ENCODE data around the gene PLA2G12B.
"Not testable (repeated sequence)": the region's sequence is repeated elsewhere in the genome, so short reads cannot be mapped to it uniquely, and the experiment has no call there.

Gene PLA2G12B

GRCh38 chr10:72925951-72926465, 28.6 kb downstream of the PLA2G12B start:
- H3K4me3 ChIP-seq (ENCODE audit: low read depth, low read length) = no peak overlapping the region
- in situ Hi-C loops (cut with HindIII; ENCODE audit: low sequenced_read_pairs) = no loop called here
- no peak for DNase-seq (ENCODE audit: low read depth, low spot score)
- TF ChIP-seq CTCF (IDR thresholded peaks at IDR 0.05; ENCODE audit: low read depth, low read length) = no peak

GRCh38 chr10:72924351-72924750, 30.3 kb downstream of the PLA2G12B start:
- DNase-seq (ENCODE audit: low read depth, low spot score) = no peak
- no peak overlapping the region for H3K4me3 ChIP-seq (ENCODE audit: low read depth, low read length)
- no peak for TF ChIP-seq CTCF (IDR thresholded peaks at IDR 0.05; ENCODE audit: low read depth, low read length)
- in situ Hi-C loops (cut with HindIII; ENCODE audit: low sequenced_read_pairs) = no loop called here

- H3K4me3 ChIP-seq (ENCODE audit: low read depth, low read length); DNase-seq (ENCODE audit: low read depth, low spot score); in situ Hi-C loops (cut with HindIII; ENCODE audit: low sequenced_read_pairs): not testable (repeated sequence)
These were observed 33.4 kb downstream of the PLA2G12B start for GRCh38 chr10:72921147-72921683.

GRCh38 chr10:72918352-72918751, 36.3 kb downstream of the PLA2G12B start:
- TF ChIP-seq CTCF (IDR thresholded peaks at IDR 0.05; ENCODE audit: low read depth, low read length) = no peak
- H3K4me3 ChIP-seq (ENCODE audit: low read depth, low read length) = no peak overlapping the region
- DNase-seq (ENCODE audit: low read depth, low spot score) = no peak
- in situ Hi-C loops (cut with HindIII; ENCODE audit: low sequenced_read_pairs) = no loop called here

GRCh38 chr10:72917803-72918332, 36.7 kb downstream of the PLA2G12B start:
- DNase-seq (ENCODE audit: low read depth, low spot score); in situ Hi-C loops (cut with HindIII; ENCODE audit: low sequenced_read_pairs); H3K4me3 ChIP-seq (ENCODE audit: low read depth, low read length): not testable (repeated sequence)

GRCh38 chr10:72917201-72917600, 37.4 kb downstream of the PLA2G12B start:
- in situ Hi-C loops (cut with HindIII; ENCODE audit: low sequenced_read_pairs); DNase-seq (ENCODE audit: low read depth, low spot score); H3K4me3 ChIP-seq (ENCODE audit: low read depth, low read length): not testable (repeated sequence)

- no peak for TF ChIP-seq CTCF (IDR thresholded peaks at IDR 0.05; ENCODE audit: low read depth, low read length)
- no peak overlapping the region for H3K4me3 ChIP-seq (ENCODE audit: low read depth, low read length)
- in situ Hi-C loops (cut with HindIII; ENCODE audit: low sequenced_read_pairs) = no loop called here
- no peak for DNase-seq (ENCODE audit: low read depth, low spot score)
These were observed 41.3 kb downstream of the PLA2G12B start for GRCh38 chr10:72913287-72913686.

GRCh38 chr10:72912736-72913135, 41.9 kb downstream of the PLA2G12B start:
- DNase-seq (ENCODE audit: low read depth, low spot score) = no peak
- TF ChIP-seq CTCF (IDR thresholded peaks at IDR 0.05; ENCODE audit: low read depth, low read length) = no peak
- in situ Hi-C loops (cut with HindIII; ENCODE audit: low sequenced_read_pairs) = no loop called here
- no peak overlapping the region for H3K4me3 ChIP-seq (ENCODE audit: low read depth, low read length)
